PFSK-1 (cell line): ENCODE data around the gene FUT9.

Experiments
- FOXP2 ChIP-seq: optimal IDR thresholded peaks from 2 replicates; pipeline ENCODE3; 2011; ENCODE audit warnings: borderline replicate concordance, control low read depth, inconsistent platforms; ENCODE audit not compliant: insufficient read depth; ENCODE audit errors: extremely low read length, extremely low read depth
- POLR2AphosphoS5 ChIP-seq: IDR thresholded peaks from 2 replicates; pipeline ENCODE4 v1.6.1; 2012; ENCODE audit warnings: low read depth, mild to moderate bottlenecking, control low read depth, low read length, moderate library complexity
- SIN3A ChIP-seq: IDR thresholded peaks from 2 replicates; pipeline ENCODE4 v1.6.1; 2012; ENCODE audit warnings: mild to moderate bottlenecking, low read length, moderate library complexity, borderline replicate concordance; ENCODE audit not compliant: insufficient read depth
- TAF1 ChIP-seq: IDR thresholded peaks from 2 replicates; pipeline ENCODE4 v1.6.1; 2012; ENCODE audit warnings: low read length, control low read depth, borderline replicate concordance; ENCODE audit not compliant: insufficient read depth
- TF ChIP-seq, protein P1 (sequence below), 2 experiments: IDR thresholded peaks; 2 replicates each; pipeline versions ENCODE4 v1.6.1 to v1.8.0; 2011 to 2012; ENCODE audit warnings: low read depth in 2 of 2, low read length in 2 of 2, control low read depth in 1 of 2, inconsistent platforms in 1 of 2, mild to moderate bottlenecking in 1 of 2, moderate library complexity in 1 of 2; ENCODE audit not compliant: insufficient read depth in 1 of 2

FUT9 gene

GRCh38 chr6:96213784-96214183 is 198.0 kb downstream of the FUT9 start:
- TF ChIP-seq FOXP2 (no peak), SIN3A (no peak), POLR2AphosphoS5 (no peak), TAF1 (no peak)
- TF ChIP-seq, protein P1, sequence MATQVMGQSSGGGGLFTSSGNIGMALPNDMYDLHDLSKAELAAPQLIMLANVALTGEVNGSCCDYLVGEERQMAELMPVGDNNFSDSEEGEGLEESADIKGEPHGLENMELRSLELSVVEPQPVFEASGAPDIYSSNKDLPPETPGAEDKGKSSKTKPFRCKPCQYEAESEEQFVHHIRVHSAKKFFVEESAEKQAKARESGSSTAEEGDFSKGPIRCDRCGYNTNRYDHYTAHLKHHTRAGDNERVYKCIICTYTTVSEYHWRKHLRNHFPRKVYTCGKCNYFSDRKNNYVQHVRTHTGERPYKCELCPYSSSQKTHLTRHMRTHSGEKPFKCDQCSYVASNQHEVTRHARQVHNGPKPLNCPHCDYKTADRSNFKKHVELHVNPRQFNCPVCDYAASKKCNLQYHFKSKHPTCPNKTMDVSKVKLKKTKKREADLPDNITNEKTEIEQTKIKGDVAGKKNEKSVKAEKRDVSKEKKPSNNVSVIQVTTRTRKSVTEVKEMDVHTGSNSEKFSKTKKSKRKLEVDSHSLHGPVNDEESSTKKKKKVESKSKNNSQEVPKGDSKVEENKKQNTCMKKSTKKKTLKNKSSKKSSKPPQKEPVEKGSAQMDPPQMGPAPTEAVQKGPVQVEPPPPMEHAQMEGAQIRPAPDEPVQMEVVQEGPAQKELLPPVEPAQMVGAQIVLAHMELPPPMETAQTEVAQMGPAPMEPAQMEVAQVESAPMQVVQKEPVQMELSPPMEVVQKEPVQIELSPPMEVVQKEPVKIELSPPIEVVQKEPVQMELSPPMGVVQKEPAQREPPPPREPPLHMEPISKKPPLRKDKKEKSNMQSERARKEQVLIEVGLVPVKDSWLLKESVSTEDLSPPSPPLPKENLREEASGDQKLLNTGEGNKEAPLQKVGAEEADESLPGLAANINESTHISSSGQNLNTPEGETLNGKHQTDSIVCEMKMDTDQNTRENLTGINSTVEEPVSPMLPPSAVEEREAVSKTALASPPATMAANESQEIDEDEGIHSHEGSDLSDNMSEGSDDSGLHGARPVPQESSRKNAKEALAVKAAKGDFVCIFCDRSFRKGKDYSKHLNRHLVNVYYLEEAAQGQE (IDR thresholded peaks at IDR 0.05; ENCODE audit: insufficient read depth in 1 of 2, low read depth in 2 of 2, low read length in 2 of 2) = no peak

DNA sequence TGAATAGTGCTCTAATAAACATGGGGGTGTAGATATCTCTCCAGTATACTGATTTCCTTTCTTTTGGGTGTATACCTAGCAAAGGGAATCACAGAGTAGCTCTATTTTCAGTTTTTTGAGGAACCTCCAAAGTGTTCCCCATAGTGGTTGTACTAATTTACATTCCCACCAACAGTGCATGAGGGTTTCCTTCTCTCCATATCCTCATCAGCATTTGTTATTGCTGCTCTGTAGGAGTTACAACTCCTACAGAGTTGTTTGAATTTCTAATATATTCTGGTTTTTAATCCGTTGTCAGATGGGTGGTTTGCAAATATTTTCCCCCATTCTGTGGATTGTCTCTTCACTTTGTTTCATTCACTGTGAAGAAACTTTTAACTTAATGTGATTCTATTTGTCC is 207.9 kb downstream of the FUT9 start:
- no peak for TF ChIP-seq TAF1
- no peak for TF ChIP-seq FOXP2
- TF ChIP-seq SIN3A = no peak
- no peak for TF ChIP-seq POLR2AphosphoS5
- TF ChIP-seq, protein P1 (IDR thresholded peaks at IDR 0.05; ENCODE audit: insufficient read depth in 1 of 2, low read depth in 2 of 2, low read length in 2 of 2) = no peak

- TF ChIP-seq, protein P1 (IDR thresholded peaks at IDR 0.05; ENCODE audit: insufficient read depth in 1 of 2, low read depth in 2 of 2, low read length in 2 of 2) = no peak
- TF ChIP-seq SIN3A = no peak
- TF ChIP-seq POLR2AphosphoS5 = no peak
- TF ChIP-seq FOXP2 = no peak
- TF ChIP-seq TAF1 = no peak
These were observed 211.4 kb downstream of the FUT9 start for GRCh38 chr6:96227135-96227534.

DNA sequence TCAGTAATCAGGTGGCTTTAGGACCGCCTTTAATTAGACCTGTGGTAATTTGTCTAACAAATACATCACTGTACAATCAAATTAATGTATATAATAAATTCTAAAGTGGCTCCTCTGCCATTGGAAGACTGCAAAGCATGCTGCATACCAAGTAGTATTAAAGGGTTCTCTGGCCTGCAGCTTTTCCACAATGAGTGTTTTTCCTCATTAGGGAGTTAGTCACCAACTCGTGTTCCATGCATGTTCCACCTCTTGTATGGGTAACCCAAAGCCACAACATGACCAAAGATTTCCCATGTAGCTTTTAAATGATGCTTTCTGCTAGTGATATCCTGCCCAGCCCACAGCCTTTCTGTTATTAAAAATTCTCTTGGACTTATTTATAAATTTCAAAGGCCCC is 218.7 kb downstream of the FUT9 start:
- TF ChIP-seq FOXP2 = no peak
- TF ChIP-seq TAF1 = no peak
- no peak for TF ChIP-seq SIN3A
- TF ChIP-seq POLR2AphosphoS5 = no peak

DNA sequence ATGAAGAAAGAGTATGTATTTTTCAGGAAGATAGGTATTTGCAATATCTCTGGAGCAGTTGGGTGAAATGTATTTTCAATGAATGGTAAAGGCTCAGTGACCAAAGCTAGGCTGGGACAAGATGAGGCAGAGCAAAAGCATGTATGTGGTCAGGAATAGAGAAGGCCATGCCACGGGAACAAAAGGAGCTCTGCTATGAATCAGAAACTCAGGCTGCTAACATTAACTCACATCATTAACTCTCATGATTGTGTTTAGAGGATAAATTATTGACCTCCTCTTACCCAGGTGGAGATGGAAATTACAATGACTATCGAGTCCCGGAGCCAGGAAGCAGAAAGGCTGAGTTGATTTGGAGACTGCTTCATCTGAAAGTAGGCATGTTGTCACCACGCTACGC is 220.2 kb downstream of the FUT9 start:
- TF ChIP-seq SIN3A = no peak
- no peak for TF ChIP-seq TAF1
- TF ChIP-seq POLR2AphosphoS5 = no peak
- TF ChIP-seq, protein P1 (IDR thresholded peaks at IDR 0.05; ENCODE audit: insufficient read depth in 1 of 2, low read depth in 2 of 2, low read length in 2 of 2) = no peak
- no peak for TF ChIP-seq FOXP2
